ENCODE data around the gene EREG.
"Not testable (repeated sequence)": the region's sequence is repeated elsewhere in the genome, so short reads cannot be mapped to it uniquely, and the experiment has no call there.

The EREG gene, protein sequence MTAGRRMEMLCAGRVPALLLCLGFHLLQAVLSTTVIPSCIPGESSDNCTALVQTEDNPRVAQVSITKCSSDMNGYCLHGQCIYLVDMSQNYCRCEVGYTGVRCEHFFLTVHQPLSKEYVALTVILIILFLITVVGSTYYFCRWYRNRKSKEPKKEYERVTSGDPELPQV

DNA sequence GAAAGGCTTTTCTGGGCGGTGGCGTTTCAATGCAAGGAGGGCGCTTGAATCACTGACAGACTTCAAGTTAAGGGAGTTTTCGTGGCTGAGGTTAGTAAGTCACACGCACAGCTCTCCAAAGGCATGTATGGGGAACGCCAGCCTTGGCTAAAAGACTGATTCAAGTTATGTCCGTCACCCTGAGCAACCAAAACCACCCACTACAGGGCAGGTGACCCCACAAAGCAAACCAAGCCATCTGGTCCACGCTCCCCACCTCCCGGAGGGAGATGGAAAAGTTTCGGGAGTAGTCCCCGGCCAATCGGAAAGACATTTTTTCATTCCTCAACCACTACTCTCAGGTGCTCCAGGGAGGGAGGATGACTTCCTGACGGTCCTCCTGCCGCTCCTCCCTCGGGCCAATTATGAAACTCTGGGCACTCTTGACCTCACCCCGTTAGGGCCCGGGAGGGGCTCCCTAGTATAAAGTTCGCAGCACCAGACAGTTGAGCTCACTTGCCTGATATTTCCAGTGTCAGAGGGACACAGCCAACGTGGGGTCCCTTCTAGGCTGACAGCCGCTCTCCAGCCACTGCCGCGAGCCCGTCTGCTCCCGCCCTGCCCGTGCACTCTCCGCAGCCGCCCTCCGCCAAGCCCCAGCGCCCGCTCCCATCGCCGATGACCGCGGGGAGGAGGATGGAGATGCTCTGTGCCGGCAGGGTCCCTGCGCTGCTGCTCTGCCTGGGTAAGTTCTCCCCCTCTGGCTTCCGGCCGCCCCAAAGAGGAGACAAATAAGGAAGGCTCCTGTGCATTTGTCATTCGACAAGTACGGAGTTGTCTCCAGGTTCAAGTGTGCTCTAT is at the start of gene EREG:
TSS of gene EREG (plus strand) at position 494 of the 840 bp plus-strand sequence. CDS start at position 658, 164 bp downstream.
- no peak for DNase-seq

DNA sequence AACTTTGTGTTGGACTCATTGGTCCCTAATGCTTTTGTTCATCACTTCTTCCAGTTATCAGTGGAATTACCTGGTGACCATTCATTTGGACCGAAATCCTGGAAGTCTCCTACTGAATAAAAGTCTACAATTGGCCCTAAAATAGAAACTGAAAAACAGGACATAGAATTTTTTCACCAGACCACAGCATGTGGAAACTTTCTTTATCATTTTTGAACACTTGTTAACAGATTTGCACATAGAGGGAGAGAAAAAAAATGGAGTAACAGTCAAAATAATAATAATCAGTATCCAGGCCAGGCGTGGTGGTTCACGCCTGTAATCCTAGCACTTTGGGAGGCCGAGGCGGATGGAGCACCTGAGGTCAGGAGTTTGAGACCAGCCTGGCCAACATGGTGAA is 49.6 kb upstream of the EREG start:
- no peak for DNase-seq

DNA sequence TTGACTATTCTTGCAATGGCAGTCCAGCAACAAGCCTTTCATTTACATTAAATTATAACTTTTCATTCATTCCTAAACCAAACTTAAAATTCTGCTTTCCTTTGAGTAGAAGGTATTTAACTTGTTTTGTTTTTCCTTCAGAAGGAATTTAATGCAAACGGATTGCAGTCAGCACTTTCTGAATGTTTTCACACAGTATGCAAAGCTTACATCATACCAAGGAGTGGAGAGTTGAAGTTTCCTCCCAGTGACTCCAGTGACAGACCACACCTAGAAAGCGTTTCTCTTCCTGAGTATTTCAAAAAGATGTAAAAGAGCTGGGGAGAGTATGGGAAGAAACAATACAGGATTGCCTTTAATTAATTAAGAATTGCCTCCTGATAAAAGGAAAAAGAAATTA is 48.5 kb upstream of the EREG start:
- no peak for DNase-seq

DNA sequence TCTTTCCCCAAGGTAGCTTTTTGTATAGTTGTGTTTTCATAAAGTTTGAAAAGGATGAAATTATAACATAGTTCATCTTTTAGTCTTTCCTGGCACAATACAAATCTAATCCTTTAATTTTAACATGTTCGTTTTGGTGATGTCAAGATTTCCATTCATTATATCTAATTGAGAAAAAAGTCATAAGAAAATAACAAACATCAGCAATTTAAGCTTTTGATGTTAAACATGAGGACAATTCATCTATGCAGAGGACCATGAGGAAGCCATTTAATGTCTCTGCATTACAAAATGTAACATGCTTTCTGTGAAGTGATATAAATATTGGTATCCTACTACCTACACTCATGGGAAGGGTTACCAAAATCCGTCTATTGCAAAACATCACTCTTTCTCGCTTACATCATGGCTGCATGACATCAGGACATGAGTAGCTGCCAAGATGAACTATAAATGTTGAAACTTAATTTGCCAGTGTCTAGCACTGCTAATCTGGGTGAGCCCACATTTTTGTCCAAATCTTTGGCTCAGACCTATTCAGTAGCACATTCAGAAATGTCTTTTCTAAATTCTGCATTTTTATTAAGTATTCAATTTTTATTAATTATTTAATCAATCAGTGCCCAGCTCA is 47.2 kb upstream of the EREG start:
- no peak for DNase-seq

DNA sequence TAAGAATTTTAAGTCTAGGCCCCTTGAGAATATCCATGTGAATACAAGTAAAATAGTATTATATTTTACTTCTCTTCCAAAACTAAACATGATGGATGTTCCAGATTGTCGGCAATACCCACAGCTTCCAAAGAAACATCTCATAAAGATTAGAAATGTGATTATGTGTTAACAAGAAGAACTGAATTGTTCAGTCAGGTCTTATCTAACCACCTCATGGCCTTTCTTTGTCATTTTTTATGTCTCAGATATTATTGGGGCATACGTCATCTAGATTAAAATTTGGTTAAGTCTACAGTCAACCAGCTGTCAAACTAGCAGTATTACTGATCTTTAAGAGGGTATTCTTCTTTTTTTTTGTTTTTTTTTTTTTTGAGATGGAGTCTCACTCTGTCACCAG is 46.7 kb upstream of the EREG start:
- DNase-seq = no peak

DNA sequence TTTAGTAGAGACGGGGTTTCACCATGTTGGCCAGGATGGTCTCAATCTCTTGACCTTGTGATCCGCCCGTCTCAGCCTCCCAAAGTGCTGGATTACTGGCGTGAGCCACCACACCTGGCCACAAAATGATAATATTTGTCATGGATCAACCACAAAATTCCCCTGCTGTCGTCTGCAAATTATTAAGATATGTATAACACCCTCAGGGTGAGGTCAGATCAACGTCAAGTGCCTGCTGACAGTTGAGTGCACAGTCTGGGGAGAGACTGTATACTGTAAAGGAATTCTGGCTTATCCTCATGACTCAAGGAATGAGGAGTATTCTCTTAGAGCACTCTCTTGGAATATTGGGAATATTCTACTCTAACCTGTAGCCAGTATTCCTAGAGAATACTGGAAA is 45.5 kb upstream of the EREG start:
- DNase-seq = no peak

DNA sequence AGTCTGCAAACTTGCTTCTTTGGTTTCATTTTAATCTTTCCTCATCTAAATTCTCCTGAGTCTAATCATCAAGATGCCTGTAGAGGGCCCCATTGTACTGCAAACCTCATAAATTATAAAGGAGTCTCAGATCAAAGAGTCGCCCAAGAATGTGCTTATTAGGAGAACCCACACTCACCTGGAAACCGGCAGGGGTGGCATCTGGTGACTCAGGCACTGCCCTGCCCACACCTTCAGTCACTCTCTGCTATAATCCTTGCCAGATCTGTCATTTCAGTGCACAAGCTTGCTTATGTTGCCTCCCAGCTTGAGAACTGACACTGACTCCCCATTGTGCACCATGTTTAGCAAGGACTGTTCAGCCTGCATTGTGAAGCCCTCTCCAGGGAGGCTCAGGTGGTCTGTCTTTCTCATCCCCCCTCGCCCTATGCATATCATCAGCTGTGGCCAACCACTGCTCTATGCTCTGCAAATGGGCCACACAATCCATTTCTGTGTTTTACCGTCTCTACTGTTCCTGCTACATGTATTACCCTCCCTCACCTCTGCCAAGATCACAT is 44.3 kb upstream of the EREG start:
- no peak for DNase-seq

DNA sequence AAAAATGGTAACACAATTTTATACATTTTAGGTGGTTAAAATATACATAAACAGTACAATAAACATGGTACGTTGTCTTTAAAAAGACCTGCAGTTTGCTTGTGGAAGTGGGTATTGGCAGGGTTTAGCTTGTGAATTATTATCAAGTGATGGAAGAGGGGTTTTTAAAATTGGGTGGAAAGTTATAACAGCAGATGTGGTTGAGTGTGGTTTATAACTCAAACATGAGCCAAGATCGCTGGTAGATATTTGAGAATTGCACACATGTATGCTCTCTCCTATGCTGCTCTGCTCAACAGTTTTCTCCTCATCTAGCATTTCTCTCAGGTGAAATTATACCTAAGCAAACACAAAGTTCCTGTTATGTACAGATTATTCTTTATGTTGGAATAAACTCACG is 42.6 kb upstream of the EREG start:
- no peak for DNase-seq

DNA sequence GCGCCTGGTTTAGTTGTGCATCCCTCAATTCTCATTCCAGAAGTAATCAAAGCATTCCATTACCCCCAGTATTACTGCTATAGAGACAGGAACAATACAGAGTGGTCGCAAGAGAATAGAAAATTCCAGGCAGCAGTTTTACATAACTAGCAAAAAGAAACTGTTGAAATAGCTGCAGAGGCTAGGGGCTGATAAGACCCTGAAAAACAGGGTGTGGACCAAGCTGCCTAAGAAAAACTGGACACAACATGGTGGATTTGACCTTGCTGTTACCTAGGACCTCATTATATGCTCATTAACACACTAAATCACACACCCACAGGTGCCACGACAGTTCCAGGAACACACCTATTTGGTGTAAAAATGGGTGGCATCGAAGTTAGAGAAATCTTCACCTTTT is 41.3 kb upstream of the EREG start:
- DNase-seq = no peak

DNA sequence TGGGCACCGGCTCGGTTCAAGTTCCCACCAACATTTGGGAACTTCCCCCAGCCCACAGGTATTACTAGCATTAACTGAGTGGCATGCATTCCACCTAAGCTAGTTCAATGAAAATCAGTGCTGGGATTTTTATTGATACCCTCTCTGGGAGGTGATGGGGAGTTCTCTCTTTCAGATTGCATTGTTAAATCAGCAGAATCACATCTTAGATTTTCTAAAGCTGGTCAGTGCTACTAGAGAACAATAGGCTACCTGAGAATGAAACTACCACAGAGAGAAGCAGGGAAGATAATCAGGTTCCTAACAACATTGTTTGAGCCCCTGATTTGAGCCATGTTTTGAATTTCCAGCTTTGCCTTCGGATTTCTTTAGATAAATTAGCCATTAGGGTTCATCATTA is 40.7 kb upstream of the EREG start:
- no peak for DNase-seq

DNA sequence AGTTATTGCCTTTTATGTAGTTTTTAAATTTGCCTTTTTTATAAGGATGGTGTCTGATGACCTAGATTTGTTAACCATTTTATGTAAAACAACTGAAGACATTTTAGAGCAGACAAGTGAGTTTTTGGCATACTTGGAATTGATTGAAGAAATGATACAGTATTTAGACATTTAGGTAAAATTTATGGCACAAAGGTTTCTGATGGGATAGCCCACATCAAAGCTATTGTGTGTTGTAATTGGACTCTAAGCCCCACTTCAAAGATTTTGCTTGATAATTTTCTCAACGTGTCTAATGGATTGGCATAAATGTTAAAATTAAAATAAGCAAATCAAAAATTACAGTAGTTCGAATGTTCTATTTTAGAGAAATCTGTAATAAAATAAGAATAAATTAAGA is 39.1 kb upstream of the EREG start:
- DNase-seq = no peak

DNA sequence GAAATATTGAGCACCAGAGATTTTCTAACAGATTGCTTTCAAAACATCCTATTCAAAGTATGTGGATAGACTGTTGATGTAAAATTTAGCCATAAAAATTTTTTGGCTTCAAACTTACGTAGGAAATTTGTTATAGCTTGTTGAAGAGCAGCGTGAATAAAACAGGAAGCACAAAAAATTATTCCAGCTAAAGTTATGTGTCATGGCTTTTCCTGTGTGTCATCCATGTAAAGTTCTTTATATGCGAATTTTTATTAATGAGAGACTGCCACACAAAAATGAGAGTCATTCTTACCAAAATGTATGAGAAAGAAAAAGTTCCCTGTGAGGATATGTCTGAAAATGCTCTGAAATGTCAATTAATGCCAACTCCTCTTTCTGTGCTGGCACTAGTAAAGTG is 37.2 kb upstream of the EREG start:
- no peak for DNase-seq

DNA sequence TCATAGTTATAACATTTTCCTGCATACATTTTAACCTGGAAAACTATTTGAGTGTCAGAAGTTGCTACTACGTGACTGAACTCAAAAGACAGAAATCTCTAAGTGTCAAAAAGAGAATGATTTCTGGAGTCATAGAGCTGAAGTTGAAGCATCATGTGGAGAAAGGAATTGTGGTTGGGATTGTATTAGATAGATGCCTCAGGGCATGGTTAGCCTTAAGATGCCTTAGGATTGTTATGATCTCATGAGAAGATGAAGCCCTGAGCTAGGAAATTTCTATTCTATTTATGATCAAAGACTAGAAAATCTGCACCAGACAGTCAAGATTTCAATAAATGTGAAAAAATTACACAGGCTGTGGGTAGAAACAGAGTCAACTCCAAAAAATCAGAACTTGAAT is 36.4 kb upstream of the EREG start:
- DNase-seq = no peak

DNA sequence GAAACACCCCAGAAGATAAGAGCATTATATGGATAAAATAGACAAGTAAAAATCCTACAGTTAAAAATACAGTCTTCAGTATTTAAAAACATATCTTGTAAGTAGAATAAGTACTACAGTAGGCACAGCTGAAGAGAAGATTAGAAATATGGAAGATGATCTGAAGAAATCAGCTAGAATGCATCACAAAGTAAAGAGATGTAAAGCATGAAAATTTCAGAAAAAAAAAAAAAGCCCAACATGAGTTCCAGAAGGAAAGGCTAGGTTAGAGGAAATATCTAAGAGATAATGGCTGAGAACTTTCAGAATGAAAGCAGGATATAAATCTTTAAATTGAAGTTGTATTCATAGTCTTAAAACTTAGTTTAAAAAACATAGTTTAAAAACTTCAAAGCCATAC is 35.6 kb upstream of the EREG start:
- DNase-seq = no peak

DNA sequence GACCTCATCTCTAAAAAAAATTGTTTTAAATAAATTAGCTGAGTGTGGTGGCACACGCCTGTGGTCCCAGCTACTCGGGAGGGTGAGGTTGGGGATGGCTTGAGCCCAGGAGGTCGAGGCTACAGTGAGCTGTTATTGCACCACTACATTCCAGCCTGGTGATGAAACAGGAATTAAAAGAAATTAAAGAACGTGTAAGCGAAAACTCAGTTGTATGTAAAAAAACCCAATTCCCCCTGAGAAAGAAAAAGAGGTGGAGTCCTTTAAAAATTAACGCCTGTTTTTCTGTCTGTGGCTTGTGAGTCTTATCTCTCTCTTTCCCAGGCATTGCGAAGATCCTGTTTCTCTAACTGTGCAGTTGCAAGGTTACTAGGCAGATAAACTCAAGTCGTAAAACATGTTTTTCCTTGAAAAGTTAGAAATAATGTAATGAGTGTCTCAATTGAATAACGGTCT is 34.6 kb upstream of the EREG start:
- no peak for DNase-seq

DNA sequence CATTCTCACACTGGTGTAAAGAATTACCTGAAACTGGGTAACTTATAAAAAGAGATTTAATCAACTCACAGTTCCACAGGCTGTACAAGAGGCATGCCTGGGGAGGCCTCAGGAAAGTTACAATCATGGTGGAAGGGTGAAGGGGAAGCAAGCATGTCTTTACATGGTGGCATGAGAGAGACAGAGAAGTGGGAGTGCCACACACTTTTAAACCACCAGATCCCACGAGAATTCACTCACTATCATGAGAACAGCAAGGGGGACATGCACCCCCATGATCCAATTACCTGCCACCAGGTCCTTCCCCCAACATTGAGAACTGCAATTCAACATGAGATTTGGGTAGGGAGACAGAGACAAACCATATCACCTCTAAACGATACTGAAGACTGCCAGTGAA is 33.7 kb upstream of the EREG start:
- DNase-seq = no peak

DNA sequence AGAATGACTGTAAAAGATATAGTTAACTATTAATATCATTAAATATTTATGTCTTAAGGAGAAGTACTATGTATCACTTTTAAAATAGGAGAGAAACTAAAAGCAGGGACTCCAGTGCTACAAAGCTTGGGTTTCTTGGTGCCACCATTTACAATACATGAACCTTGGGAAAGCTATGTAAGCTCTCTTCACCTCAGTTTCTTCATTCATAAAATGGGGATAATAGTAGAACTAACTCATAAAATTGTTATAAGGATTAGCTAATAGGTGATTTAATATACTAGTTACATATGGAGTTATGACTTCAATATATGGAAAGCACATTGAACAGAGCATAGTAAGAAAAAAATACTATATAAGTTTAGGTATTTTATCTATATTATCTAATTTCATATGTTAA is 33.0 kb upstream of the EREG start:
- DNase-seq = no peak

DNA sequence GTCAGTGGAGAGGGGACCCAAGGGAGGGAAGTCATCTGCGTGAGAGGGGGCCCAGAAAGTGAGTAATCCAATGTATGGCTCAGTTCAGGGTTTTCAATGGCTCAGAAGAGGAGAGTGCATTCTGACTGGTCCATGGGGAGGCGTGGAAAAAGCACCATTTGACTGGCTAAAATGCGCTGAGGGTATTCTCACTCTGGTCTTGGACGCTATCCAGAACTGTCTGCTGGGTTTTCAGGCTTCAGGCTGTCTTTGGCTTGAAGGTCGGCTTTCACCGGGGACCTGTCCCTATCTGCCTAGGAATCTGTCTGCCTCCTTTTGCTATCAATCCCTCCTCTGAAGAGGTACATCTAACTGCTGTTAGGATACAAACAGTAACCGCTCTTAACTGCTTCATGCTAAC is 30.3 kb upstream of the EREG start:
- no peak for DNase-seq

DNA sequence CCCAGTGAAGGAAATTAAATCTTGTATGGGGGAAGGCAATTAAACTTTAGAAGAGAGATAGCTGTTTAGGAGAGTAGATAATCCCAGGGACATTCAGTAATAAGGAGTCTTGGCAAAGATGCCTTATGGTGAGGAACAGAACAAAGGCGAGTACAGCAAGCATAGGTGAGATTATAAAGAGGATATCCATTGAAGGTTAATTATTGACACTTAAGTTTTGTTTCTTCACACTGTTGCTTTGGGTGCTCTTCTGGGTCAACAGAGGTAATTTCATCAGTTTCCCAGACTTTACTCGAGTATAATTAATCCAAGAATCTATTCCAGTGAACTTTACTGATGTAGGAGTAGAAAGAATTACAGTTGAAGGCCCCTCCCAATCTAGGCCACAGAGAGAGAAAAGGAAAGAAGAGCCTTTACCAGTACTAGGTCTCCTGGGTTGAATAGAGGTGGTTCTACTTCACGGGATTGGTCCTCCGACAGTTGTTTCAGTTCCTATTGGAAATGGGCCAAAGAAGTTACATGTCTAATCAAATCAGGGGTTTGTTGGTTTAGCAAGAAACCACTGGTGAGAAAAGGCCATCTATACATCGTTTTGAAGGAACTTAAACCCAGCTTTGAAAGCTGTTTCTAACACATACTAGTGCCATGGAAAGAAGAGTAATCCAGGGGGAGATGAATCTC is 29.5 kb upstream of the EREG start:
- no peak for DNase-seq

DNA sequence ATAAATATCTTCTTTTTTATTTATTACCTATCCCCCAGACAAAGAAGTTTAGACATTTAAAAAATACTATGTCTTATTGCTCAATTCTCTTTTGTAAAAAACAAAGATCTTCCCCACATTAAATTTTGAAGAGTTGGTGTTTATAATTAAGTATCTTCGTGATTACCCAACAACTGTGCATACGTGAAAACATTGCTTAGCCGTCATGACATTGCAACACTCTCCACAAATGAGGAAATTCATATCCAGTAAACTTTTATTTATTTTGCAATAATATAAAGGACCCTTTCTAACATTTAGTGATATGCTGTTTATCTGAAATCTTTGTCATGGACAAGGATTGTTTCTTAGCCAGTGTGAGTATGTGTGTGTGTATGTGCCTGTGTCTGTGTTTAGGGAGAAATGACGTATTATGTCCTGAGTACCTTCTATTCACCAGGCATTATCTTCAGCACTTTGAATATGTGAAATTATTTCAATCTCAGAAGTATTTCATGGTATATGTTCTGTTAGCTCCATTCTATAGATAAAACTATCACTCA is 26.1 kb upstream of the EREG start:
- DNase-seq = no peak

DNA sequence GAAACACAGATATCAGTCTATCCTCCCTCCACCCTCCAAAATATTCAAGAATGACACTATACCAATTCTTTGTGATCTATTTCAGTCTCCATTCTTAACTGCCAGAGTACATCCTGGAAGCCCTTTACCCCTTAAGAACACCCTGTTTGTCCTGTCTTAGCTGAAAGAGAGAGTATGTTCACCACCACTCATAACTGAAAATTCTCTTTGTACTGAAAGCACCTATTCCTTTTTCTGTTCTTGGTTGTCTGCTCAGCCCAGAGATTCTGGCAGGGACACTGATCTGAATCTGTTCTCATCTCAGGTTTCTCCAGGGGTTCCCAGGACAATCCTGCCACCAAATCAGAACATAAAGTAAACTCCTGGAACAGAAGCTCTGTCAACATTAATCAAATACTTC is 25.4 kb upstream of the EREG start:
- DNase-seq = no peak

DNA sequence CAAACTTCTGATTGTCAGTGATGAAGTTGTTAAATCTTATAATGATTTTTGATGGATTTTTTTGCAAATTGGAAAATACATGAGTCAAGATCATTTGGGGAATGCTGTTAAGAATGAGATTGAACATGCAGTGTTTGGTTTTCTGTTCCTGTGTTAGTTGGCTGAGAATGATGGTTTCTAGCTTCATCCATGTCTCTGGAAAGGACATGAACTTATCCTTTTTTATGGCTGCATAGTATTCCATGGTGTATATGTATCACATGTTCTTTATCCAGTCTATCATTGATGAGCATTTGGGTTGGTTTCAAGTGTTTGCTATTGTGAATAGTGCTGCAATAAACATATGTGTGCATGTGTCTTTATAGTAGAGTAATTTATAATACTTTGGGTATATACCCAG is 24.5 kb upstream of the EREG start:
- not testable (repeated sequence) for DNase-seq

DNA sequence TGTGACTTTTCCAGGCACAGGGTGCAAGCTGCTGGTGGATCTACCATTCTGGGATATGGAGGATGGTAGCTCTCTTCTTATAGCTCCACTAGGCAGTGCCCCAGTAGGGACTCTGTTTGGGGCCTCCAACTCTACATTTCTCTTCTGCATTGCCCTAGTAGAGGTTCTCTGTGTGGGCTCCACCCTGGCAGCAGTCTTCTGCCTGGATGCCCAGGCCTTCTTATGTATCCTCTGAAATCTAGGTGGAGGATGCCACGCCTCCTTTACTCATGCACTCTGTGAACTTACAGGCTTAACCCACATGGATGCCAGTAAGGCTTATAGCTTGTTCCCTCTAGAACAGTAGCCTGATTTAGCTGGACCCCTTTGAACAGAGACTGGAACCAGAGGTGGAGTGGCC is 20.9 kb upstream of the EREG start:
- no peak for DNase-seq

Measured in activated CD4-positive, alpha-beta T cell treated with anti-CD3 and anti-CD28 coated beads for 1 hour (primary cell).